ENCODE results near the gene CHST9. TPM values are rescaled to one million over a fixed set of nuclear protein-coding genes. Genes with fewer than 3 reads are reported as not detected.
A peak's percentile ranks its signal among the peaks of the same experiment; 100 is the strongest.

Gene CHST9
- total RNA-seq, 1 donor from 2014 or later = 2.1 TPM

DNA sequence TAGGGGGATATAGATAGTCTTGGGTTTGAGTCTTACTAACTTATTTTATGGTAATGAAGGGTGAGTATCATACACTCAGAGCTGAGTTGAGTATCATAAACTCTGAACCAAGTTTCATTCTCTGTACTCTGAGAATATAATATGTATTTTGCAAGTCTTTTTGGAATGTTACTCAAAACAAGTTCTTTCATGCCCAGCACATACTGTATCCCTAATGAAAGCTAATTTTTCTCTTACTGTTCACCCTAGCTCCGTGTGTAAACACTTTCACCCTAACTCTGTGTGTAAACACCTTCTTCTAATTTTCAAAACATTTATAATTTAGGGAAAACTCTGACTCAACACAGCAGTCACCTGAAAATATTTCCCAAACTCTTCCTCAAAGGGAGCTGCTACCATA is 29.7 kb upstream of the CHST9 start:
- TF ChIP-seq, protein P1, sequence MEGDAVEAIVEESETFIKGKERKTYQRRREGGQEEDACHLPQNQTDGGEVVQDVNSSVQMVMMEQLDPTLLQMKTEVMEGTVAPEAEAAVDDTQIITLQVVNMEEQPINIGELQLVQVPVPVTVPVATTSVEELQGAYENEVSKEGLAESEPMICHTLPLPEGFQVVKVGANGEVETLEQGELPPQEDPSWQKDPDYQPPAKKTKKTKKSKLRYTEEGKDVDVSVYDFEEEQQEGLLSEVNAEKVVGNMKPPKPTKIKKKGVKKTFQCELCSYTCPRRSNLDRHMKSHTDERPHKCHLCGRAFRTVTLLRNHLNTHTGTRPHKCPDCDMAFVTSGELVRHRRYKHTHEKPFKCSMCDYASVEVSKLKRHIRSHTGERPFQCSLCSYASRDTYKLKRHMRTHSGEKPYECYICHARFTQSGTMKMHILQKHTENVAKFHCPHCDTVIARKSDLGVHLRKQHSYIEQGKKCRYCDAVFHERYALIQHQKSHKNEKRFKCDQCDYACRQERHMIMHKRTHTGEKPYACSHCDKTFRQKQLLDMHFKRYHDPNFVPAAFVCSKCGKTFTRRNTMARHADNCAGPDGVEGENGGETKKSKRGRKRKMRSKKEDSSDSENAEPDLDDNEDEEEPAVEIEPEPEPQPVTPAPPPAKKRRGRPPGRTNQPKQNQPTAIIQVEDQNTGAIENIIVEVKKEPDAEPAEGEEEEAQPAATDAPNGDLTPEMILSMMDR (conservative IDR thresholded peaks at IDR 0.05; ENCODE audit: low read depth, low read length) = no peak
- DNase-seq (ENCODE audit: low read depth) = no peak
- no peak overlapping the region for H3K4me3 ChIP-seq (ENCODE audit: low read depth, low read length)

GRCh38 chr18:27213123-27213717 is 28.1 kb upstream of the CHST9 start:
- H3K4me3 ChIP-seq (ENCODE audit: low read depth, low read length) = no peak overlapping the region
- DNase-seq (ENCODE audit: low read depth) = no peak
- TF ChIP-seq, protein P1 (conservative IDR thresholded peaks at IDR 0.05; ENCODE audit: low read depth, low read length) = no peak

GRCh38 chr18:27211569-27211968 is 26.5 kb upstream of the CHST9 start:
- TF ChIP-seq, protein P1 (conservative IDR thresholded peaks at IDR 0.05; ENCODE audit: low read depth, low read length) = peak; percentile 27

GRCh38 chr18:27206411-27206810 is 21.3 kb upstream of the CHST9 start:
- TF ChIP-seq, protein P1 (conservative IDR thresholded peaks at IDR 0.05; ENCODE audit: low read depth, low read length) = no peak
- H3K4me3 ChIP-seq (ENCODE audit: low read depth, low read length) = no peak overlapping the region
- peak; percentile 6 for DNase-seq (ENCODE audit: low read depth)

More at GRCh38 chr18:27211569-27211968, 26.5 kb upstream of the CHST9 start:
- no peak overlapping the region for H3K4me3 ChIP-seq (ENCODE audit: low read depth, low read length)
- no peak for DNase-seq (ENCODE audit: low read depth)

DNA sequence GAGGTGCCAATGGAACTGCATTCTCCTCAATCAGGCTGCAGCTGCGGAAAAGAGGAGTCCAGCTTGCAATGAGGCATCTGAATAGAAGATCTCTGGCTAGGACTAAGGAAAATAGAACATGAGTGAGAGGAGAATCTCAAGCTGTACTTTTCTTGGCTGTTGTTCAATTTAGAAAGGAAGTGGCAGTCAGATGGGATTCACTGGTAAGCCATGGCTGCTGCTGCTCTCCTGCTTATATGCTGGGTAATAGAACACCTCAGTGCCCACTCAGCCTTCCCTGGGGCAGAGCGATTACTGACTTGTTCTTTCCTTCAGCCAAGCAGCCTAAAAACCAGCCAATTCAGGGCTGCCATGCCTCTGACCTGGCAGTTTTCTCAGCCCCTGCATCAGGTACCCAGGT is 17.6 kb upstream of the CHST9 start:
- TF ChIP-seq, protein P1 (conservative IDR thresholded peaks at IDR 0.05; ENCODE audit: low read depth, low read length) = no peak
- H3K4me3 ChIP-seq (ENCODE audit: low read depth, low read length) = no peak overlapping the region
- DNase-seq (ENCODE audit: low read depth) = no peak

GRCh38 chr18:27198036-27198435 is 12.9 kb upstream of the CHST9 start:
- no peak for DNase-seq (ENCODE audit: low read depth)
- TF ChIP-seq, protein P1 (conservative IDR thresholded peaks at IDR 0.05; ENCODE audit: low read depth, low read length) = no peak
- H3K4me3 ChIP-seq (ENCODE audit: low read depth, low read length) = no peak overlapping the region

DNA sequence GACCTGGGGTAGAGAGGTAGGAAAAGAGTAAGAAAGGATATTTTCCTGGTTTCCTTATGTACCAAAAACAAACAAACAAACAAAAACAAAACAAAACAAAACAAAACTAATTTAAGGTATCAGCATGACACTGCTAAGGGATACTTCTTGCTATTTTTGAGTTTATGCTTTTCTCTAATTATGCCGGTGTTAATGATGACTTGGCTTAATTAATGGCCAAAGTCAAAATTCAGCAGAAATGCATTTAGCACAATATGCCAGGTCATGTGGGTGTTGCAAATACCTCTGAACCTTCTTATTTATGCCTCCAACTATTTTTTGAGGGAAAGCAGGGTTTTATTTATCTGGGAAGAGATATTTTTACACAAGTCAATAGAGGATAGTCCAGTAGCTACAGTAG is 3.2 kb upstream of the CHST9 start:
- TF ChIP-seq, protein P1 (conservative IDR thresholded peaks at IDR 0.05; ENCODE audit: low read depth, low read length) = no peak
- no peak for DNase-seq (ENCODE audit: low read depth)
- H3K4me3 ChIP-seq (ENCODE audit: low read depth, low read length) = no peak overlapping the region

All from epithelial cell of proximal tubule (primary cell).